ENCODE data around the gene TIE1.

- TF ChIP-seq CTCF (IDR thresholded peaks at IDR 0.05) (no peak), POLR2A (IDR thresholded peaks at IDR 0.05) (no peak)
These were observed 45.9 kb downstream of the TIE1 start for GRCh38 chr1:43346636-43347035.
